ENCODE results near the gene BBS2. TPM values are rescaled to one million over a fixed set of nuclear protein-coding genes. Genes with fewer than 3 reads are reported as not detected.
A peak's percentile ranks its signal among the peaks of the same experiment; 100 is the strongest.

The BBS2 gene
- total and polyA plus RNA-seq, 9 of the 15 experiments (the other 6 are each of a cell fraction or from before 2014, with no cell fraction given) = 4.2 to 22.7 (median 10.2) TPM

DNA sequence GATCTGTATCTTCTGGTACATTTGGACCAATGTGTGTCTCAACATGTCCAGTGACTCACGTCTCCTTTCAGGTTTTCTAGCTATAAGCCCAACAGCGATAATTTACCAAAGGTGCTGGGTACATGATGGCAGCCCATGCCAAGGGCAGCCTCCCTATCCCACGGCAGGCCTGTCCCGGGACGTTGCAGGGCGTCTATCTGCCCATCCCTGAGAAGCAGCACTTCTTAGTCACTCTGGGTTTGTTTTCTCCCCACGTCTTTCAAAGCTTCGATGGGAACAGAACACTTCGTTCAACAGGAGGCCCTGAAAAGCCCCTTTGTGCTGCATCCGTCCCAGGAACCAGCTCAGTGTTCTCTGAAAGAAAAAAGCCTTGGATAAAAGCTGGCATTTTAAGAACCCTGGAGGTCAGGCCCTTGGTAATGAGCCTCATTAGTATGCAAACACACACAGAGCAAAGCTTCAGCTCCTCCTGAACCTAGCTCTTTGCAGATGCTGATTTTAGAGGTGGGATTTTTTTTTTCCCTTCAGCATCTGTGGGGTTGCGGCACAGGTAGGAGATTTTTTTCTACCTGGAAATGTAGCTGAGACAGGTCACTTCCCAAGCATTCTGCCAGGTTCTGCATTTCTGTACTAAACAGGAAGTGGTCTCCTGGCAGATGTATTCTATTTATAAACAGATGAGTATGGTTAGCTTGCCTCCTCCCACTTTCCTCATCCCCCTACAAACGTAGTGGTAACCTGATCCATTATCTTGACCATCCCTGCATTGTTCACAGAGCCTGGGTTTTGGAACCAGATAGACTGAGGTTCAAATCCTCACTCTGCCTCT is 27.5 kb upstream of the BBS2 start (continued):
- TF ChIP-seq DPF2 (IDR thresholded peaks at IDR 0.05) (no peak), HDAC2 (IDR thresholded peaks at IDR 0.05) (no peak), HSF4 (CRISPR knock-in tag; IDR thresholded peaks at IDR 0.05; ENCODE audit: borderline replicate concordance) (no peak), ETV5 (CRISPR knock-in tag; IDR thresholded peaks at IDR 0.05; ENCODE audit: low read depth) (no peak), SIN3A (IDR thresholded peaks at IDR 0.05; ENCODE audit: borderline replicate concordance in 2 of 2, control insufficient read depth in 1 of 2, low read depth in 2 of 2, low read length in 2 of 2) (no peak), SMAD4 (CRISPR knock-in tag; conservative IDR thresholded peaks at IDR 0.05) (no peak), ZNF644 (tag; IDR thresholded peaks at IDR 0.05; ENCODE audit: low read depth) (no peak), MYNN (IDR thresholded peaks at IDR 0.05) (no peak), MYNN (CRISPR knock-in tag; IDR thresholded peaks at IDR 0.05) (no peak), GABPA (tag; conservative IDR thresholded peaks at IDR 0.05; ENCODE audit: low read depth) (peak; percentile 54), ETS2 (tag; IDR thresholded peaks at IDR 0.05; ENCODE audit: borderline replicate concordance, poor library complexity, severe bottlenecking) (no peak), ZNF57 (CRISPR knock-in tag; IDR thresholded peaks at IDR 0.05) (no peak), PRDM10 (IDR thresholded peaks at IDR 0.05; ENCODE audit: partially characterized antibody) (no peak), CTBP1 (IDR thresholded peaks at IDR 0.05; ENCODE audit: borderline replicate concordance) (0 out of 2 replicates have a peak, but pooled peaks have one; percentile 25), JUN (IDR thresholded peaks at IDR 0.05; ENCODE audit: borderline replicate concordance, low read depth, low read length) (no peak), JUN (CRISPR knock-in tag; IDR thresholded peaks at IDR 0.05; ENCODE audit: borderline replicate concordance) (no peak), MEF2A (IDR thresholded peaks at IDR 0.05; ENCODE audit: control insufficient read depth, low read depth, low read length) (peak; percentile 64; the same call in 1 of the 2 replicates), KAT8 (IDR thresholded peaks at IDR 0.05; ENCODE audit: low read depth) (no peak), ZNF589 (CRISPR knock-in tag; IDR thresholded peaks at IDR 0.05; ENCODE audit: low read depth) (no peak)
- TF ChIP-seq, protein P1, sequence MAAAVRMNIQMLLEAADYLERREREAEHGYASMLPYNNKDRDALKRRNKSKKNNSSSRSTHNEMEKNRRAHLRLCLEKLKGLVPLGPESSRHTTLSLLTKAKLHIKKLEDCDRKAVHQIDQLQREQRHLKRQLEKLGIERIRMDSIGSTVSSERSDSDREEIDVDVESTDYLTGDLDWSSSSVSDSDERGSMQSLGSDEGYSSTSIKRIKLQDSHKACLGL (CRISPR knock-in tag; IDR thresholded peaks at IDR 0.05; ENCODE audit: borderline replicate concordance, poor library complexity, severe bottlenecking) = no peak
- TF ChIP-seq, protein P2, sequence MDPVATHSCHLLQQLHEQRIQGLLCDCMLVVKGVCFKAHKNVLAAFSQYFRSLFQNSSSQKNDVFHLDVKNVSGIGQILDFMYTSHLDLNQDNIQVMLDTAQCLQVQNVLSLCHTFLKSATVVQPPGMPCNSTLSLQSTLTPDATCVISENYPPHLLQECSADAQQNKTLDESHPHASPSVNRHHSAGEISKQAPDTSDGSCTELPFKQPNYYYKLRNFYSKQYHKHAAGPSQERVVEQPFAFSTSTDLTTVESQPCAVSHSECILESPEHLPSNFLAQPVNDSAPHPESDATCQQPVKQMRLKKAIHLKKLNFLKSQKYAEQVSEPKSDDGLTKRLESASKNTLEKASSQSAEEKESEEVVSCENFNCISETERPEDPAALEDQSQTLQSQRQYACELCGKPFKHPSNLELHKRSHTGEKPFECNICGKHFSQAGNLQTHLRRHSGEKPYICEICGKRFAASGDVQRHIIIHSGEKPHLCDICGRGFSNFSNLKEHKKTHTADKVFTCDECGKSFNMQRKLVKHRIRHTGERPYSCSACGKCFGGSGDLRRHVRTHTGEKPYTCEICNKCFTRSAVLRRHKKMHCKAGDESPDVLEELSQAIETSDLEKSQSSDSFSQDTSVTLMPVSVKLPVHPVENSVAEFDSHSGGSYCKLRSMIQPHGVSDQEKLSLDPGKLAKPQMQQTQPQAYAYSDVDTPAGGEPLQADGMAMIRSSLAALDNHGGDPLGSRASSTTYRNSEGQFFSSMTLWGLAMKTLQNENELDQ (CRISPR knock-in tag; IDR thresholded peaks at IDR 0.05; ENCODE audit: borderline replicate concordance) = no peak

Data from K562 (cell line).